ENCODE results near the gene AICDA.
"Not testable (repeated sequence)": the region's sequence is repeated elsewhere in the genome, so short reads cannot be mapped to it uniquely, and the experiment has no call there.

The AICDA gene

GRCh38 chr12:8637244-8637643, 24.6 kb upstream of the AICDA start:
- H3K4me3 ChIP-seq (ENCODE audit: low read depth, low read length) = no peak overlapping the region
- in situ Hi-C loops (cut with HindIII; ENCODE audit: low sequenced_read_pairs) = no loop called here
- TF ChIP-seq, protein P1, sequence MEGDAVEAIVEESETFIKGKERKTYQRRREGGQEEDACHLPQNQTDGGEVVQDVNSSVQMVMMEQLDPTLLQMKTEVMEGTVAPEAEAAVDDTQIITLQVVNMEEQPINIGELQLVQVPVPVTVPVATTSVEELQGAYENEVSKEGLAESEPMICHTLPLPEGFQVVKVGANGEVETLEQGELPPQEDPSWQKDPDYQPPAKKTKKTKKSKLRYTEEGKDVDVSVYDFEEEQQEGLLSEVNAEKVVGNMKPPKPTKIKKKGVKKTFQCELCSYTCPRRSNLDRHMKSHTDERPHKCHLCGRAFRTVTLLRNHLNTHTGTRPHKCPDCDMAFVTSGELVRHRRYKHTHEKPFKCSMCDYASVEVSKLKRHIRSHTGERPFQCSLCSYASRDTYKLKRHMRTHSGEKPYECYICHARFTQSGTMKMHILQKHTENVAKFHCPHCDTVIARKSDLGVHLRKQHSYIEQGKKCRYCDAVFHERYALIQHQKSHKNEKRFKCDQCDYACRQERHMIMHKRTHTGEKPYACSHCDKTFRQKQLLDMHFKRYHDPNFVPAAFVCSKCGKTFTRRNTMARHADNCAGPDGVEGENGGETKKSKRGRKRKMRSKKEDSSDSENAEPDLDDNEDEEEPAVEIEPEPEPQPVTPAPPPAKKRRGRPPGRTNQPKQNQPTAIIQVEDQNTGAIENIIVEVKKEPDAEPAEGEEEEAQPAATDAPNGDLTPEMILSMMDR (IDR thresholded peaks at IDR 0.05; ENCODE audit: low read depth, low read length, missing control alignments) = no peak
- DNase-seq (ENCODE audit: low read depth) = no peak

DNA sequence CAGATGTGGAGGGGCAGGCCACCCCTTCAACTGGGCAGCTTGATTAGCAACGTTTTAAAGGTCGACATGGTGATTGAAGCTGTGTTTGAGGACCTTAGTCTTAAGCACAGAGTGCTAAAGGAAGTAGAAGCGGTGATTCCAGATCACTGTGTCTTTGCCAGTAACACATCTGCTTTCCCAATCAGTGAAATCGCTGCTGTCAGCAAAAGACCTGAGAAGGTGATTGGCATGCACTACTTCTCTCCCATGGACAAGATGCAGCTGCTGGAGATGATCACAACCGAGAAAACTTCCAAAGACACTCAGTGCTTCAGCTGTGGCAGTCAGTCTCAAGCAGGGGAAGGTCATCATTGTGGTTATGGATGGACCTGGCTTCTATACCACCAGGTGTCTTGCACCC, 23.9 kb upstream of the AICDA start:
- in situ Hi-C loops (cut with HindIII; ENCODE audit: low sequenced_read_pairs) = no loop called here
- H3K4me3 ChIP-seq (ENCODE audit: low read depth, low read length) = no peak overlapping the region
- TF ChIP-seq, protein P1 (IDR thresholded peaks at IDR 0.05; ENCODE audit: low read depth, low read length, missing control alignments) = no peak
- no peak for DNase-seq (ENCODE audit: low read depth)

DNA sequence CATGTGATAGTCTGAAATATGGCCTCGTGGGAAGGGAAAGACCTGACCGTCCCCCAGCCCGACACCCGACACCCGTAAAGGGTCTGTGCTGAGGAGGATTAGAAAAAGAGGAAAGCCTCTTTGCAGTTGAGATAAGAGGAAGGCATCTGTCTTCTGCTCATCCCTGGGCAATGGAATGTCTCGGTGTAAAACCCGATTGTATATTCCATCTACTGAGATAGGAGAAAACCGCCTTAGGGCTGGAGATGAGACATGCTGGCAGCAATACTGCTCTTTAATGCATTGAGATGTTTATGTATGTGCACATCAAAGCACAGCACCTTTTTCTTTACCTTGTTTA, 23.3 kb upstream of the AICDA start:
- H3K4me3 ChIP-seq (ENCODE audit: low read depth, low read length); DNase-seq (ENCODE audit: low read depth); in situ Hi-C loops (cut with HindIII; ENCODE audit: low sequenced_read_pairs): not testable (repeated sequence)

DNA sequence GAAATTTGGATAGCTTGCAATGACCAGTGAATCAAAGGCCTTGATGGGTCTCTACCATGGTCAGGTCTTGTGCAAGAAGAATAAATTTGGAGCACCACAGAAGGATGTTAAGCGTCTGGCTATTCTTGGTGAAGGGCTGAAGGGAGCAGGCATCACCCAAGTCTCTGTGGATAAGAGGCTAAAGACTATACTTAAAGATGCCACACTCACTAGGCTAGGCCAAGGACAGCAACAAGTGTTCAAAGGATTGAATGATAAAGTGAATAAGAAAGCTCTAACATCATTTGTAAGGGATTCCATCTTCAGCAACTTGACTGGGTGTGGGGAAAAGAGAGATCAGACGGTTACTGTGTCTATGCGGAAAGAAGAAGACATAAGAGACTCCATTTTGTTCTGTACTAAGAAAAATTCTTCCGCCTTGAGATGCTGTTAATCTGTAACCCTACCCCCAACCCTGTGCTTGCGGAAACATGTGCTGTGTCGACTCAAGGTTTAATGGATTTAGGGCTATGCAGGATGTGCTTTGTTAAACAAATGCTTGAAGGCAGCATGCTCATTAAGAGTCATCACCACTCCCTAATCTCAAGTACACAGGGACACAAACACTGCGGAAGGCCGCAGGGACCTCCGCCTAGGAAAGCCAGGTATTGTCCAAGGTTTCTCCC, 22.8 kb upstream of the AICDA start:
- in situ Hi-C loops (cut with HindIII; ENCODE audit: low sequenced_read_pairs); H3K4me3 ChIP-seq (ENCODE audit: low read depth, low read length); DNase-seq (ENCODE audit: low read depth): not testable (repeated sequence)

- no peak for DNase-seq (ENCODE audit: low read depth)
- TF ChIP-seq, protein P1 (IDR thresholded peaks at IDR 0.05; ENCODE audit: low read depth, low read length, missing control alignments) = no peak
- in situ Hi-C loops (cut with HindIII; ENCODE audit: low sequenced_read_pairs) = no loop called here
- H3K4me3 ChIP-seq (ENCODE audit: low read depth, low read length) = no peak overlapping the region
These were observed 17.5 kb upstream of the AICDA start for GRCh38 chr12:8630131-8630530.

- TF ChIP-seq, protein P1 (IDR thresholded peaks at IDR 0.05; ENCODE audit: low read depth, low read length, missing control alignments) = no peak
- H3K4me3 ChIP-seq (ENCODE audit: low read depth, low read length) = no peak overlapping the region
- in situ Hi-C loops (cut with HindIII; ENCODE audit: low sequenced_read_pairs) = no loop called here
- no peak for DNase-seq (ENCODE audit: low read depth)
These were observed 16.9 kb upstream of the AICDA start for GRCh38 chr12:8629486-8630033.

GRCh38 chr12:8628731-8629130, 16.1 kb upstream of the AICDA start:
- H3K4me3 ChIP-seq (ENCODE audit: low read depth, low read length) = no peak overlapping the region
- TF ChIP-seq, protein P1 (IDR thresholded peaks at IDR 0.05; ENCODE audit: low read depth, low read length, missing control alignments) = no peak
- DNase-seq (ENCODE audit: low read depth) = no peak
- in situ Hi-C loops (cut with HindIII; ENCODE audit: low sequenced_read_pairs) = no loop called here

GRCh38 chr12:8624750-8625149, 12.1 kb upstream of the AICDA start:
- in situ Hi-C loops (cut with HindIII; ENCODE audit: low sequenced_read_pairs); H3K4me3 ChIP-seq (ENCODE audit: low read depth, low read length); DNase-seq (ENCODE audit: low read depth): not testable (repeated sequence)
